GM19025 (cell line): ENCODE data around the gene LECT2.

ENCODE experiments used
- ATAC-seq: cut with Tn5 transposase; IDR thresholded peaks from one replicate; pipeline ENCODE4 v1.9.1; 2021; ENCODE audit warnings: mild to moderate bottlenecking, low read depth, moderate library complexity; ENCODE audit not compliant: unreplicated experiment

The LECT2 gene

GRCh38 chr5:135942202-135942771 lies 12.5 kb downstream of the LECT2 start:
- no peak for ATAC-seq

- ATAC-seq: no peak
Measured at GRCh38 chr5:135941711-135942110, 13.1 kb downstream of the LECT2 start.

- ATAC-seq: no peak
Measured at GRCh38 chr5:135937245-135937911, 17.4 kb downstream of the LECT2 start.

GRCh38 chr5:135934939-135935338 lies 19.8 kb downstream of the LECT2 start:
- no peak for ATAC-seq

- ATAC-seq: no peak
Measured at GRCh38 chr5:135930949-135931295, 23.9 kb downstream of the LECT2 start.

GRCh38 chr5:135930029-135930948 lies 24.5 kb downstream of the LECT2 start:
- ATAC-seq: no peak

- ATAC-seq: no peak
Measured at GRCh38 chr5:135921388-135921787, 33.4 kb downstream of the LECT2 start.

- no peak for ATAC-seq
Measured at GRCh38 chr5:135920199-135920598, 34.6 kb downstream of the LECT2 start.

GRCh38 chr5:135916638-135917263 lies 38.0 kb downstream of the LECT2 start:
- no peak for ATAC-seq

- ATAC-seq: no peak
Measured at GRCh38 chr5:135915466-135916001, 39.2 kb downstream of the LECT2 start.

GRCh38 chr5:135913713-135914626 lies 40.8 kb downstream of the LECT2 start:
- no peak for ATAC-seq

- no peak for ATAC-seq
Measured at GRCh38 chr5:135905144-135905543, 49.6 kb downstream of the LECT2 start.

- no peak for ATAC-seq
Measured at GRCh38 chr5:135901633-135902032, 53.1 kb downstream of the LECT2 start.

GRCh38 chr5:135900276-135900675 lies 54.5 kb downstream of the LECT2 start:
- ATAC-seq: no peak

- ATAC-seq: no peak
Measured at GRCh38 chr5:135898651-135899050, 56.1 kb downstream of the LECT2 start.
